IPS DF 19.7 (cell line): ENCODE results near the gene CTSO.
"Not testable (repeated sequence)": the region's sequence is repeated elsewhere in the genome, so short reads cannot be mapped to it uniquely, and the experiment has no call there.

Source experiments
- DNase-seq: peaks from one replicate; pipeline ENCODE4 v3.0.0-alpha.2; 2013; ENCODE audit warnings: low read depth, low spot score

Gene CTSO

DNA sequence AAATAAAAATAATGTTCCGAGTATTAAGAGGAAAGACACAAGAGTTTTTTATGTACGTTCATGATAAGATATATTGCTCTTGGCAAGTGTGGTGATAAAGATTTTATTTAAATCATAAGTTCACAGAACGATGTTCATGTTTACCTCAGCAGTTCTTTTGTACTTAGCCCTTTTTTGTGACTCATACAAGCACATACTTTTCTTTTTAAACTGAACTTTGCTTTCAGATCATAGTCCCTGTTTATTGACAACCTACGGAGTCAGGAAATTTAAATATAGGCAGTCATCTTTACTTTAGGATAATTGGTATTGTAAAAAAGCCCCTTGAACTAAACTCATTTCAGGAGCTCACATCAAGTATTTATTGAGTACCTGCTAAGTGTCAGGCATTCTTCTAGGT lies 1.3 kb upstream of the CTSO start:
- no peak for DNase-seq

DNA sequence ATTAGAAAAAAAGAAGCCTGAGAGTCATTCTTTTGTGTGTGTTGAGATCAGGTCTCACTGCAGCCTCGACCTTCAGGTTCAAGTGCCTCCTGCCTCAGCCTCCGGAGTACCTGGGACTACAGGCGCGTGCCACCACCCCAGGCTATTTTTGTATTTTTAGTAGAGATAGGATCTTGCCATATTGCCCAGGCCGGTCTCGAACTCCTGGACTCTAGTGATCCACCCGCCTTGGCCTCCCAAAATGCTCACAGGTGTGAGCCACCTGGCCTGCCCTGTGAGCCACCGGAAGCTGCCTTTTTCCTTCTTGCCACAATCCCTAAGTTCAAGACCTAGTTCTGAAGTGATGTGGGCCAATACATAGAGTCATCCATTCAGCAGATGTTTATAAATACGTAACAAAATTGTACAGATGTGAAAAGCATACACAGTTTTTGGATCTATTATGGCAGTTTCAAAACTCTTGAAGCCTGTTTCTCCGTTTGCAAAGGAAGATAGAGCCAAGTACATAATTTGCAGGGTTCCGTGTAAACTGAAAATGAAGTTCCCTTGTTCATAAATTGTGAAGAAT lies 536 bp upstream of the CTSO start:
- DNase-seq = no peak

- no peak for DNase-seq
Measured at GRCh38 chr4:155952501-155952901, 1.2 kb downstream of the CTSO start.

GRCh38 chr4:155950461-155950860 lies 3.2 kb downstream of the CTSO start:
- DNase-seq = no peak

DNA sequence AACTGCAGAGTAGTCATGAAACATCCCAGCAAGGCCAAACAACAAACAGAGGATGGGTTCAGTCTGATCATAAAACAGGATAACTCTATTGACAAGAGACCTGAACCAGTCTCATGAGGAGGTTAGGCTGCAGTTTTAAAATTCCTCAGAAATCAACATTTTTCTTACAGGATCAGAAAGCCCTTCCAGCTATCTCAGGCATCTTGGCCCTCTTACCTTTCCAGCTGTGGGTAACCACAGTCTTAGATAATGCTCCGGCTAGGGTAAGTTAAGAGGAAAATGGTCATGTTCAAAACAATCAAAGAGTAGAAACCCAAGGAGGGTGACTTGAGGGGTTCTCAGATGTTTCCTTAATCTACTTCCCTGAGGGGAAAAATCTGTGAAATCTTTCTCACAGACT lies 5.1 kb downstream of the CTSO start:
- no peak for DNase-seq

GRCh38 chr4:155946486-155946885 lies 7.2 kb downstream of the CTSO start:
- DNase-seq = no peak

- no peak for DNase-seq
Measured at GRCh38 chr4:155944516-155944915, 9.2 kb downstream of the CTSO start.

DNA sequence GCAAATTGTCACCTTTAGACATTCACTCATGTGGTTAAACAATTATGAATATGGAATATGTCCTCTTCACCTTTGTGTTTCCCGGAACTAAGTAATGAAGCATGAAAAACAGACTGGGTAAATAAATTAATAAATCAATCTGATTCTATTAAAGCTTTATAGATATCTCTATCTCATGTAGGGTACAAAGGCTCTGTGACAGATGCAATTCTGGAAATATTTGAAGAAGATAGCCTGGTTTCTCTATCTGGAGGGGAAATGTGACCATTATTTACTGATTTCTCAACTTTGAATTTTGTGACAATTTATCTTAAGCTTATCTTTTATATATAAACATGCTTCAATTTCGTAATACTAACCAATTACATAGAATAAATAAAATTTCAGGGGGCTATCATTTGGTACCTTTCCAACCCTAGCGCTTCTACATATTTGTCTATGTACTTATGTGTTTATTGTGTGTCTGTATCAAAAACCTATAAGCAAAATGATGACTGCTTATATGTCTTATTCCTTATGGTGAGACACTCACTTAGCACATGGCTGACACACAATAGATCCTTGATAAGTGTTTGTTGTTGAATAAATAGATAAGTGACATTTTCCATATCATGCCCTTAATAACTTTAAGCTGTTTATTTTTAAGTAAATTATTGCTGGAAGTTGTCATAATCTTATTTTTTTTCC lies 9.9 kb downstream of the CTSO start:
- no peak for DNase-seq

GRCh38 chr4:155941820-155942219 lies 11.8 kb downstream of the CTSO start:
- DNase-seq = no peak

- DNase-seq = no peak
Measured at GRCh38 chr4:155941085-155941790, 12.4 kb downstream of the CTSO start.

GRCh38 chr4:155935389-155935986 lies 18.2 kb downstream of the CTSO start:
- no peak for DNase-seq

GRCh38 chr4:155934634-155935033 lies 19.0 kb downstream of the CTSO start:
- DNase-seq = not testable (repeated sequence)

GRCh38 chr4:155931634-155932033 lies 22.0 kb downstream of the CTSO start:
- DNase-seq = no peak

GRCh38 chr4:155930330-155930729 lies 23.3 kb downstream of the CTSO start:
- no peak for DNase-seq

- DNase-seq = no peak
Measured at GRCh38 chr4:155929833-155930232, 23.8 kb downstream of the CTSO start.

- no peak for DNase-seq
Measured at GRCh38 chr4:155924637-155925036, 29.0 kb downstream of the CTSO start.

DNA sequence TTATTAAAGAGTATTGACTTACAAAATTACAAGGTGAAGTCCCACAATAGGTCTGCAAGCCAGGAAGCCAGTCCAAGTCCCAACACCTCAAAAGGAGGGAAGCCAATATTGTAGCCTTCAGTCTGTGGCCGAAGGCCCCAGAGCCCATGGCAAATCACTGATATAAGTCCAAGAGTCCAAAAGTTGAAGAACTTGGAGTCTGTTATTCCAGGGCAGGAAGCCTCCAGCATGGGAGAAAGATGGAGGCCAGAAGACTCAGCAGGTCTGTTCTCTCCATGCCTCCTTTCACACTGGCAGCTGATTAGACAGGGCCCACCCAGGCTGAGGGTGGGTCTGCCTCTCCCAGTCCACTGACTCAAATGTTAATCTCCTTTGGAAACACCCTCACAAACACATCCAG lies 32.1 kb downstream of the CTSO start:
- no peak for DNase-seq

GRCh38 chr4:155914782-155915181 lies 38.9 kb downstream of the CTSO start:
- no peak for DNase-seq

- no peak for DNase-seq
Measured at GRCh38 chr4:155911905-155912304, 41.8 kb downstream of the CTSO start.

DNA sequence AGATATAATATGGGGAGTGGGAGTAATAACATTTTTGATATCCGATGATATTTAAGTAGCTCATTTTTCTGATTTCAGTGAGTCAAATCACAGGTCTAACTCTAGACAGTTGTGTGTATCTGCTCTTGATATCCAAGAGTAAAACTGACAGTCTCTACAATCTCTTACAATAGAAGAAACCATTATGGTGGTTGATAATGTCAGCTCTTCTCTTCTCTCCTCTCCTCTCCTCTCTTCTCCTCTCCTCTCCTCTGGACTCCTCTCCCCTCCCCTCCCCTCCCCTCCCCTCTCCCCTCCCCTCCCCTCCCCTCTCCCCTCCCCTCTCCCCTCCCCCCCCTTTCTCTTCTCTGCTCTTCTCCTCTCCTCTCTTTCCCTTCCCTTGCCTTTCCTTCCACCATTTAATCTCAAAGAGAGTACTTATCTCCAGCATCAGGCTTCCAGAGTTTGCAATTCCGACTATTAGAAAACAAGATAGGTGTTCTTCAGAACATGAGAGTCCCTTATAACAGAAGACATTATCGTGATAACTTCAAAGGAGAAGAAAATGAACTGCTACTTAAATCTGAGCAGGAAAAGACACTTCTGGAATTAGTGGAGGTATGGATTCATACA lies 43.9 kb downstream of the CTSO start:
- no peak for DNase-seq

DNA sequence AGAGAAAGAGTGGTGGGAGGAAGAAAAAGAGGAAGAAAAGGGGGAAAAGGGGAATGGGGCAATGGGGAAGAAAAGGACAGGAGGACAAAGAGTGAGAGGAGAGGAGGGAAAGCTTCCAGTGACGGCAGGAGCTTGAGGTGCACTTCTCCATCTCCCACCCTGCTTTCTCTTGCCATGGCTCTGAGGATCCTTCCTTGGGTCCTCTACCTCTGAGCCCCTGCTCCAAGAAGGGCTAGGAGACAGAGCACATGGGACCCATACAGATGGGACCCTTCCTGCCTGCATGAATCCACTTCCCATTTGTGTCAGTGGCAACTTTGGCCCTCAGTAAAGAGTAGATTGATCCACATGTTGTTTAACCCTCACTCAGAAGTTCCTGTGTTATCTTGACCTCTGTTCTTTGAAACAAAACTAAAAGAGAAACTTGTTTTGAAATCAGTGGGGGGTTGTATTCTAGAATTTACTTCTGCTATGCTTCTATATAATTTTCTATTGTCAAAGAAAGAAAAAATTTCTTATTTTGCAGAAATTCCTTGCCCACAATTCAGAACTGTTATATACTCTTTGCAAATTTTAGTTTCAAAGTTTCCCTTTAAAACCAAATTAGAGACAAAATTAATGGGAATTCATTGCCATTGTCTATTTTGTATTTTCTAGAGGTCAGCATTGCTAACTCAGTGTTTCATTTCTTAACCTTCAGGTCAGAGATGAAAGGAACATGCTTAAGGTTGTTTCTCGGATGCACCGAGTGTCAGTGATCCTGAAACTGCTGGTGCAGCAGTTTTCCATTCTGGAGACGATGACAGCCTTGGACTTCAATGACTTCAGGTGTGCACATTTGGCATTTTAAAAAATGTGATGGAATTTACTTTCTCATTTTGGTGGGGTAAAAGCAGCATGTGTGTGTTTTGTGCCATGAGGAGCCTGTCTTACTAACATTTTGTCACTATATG lies 45.2 kb downstream of the CTSO start:
- no peak for DNase-seq
